Upper lobe of left lung (tissue), 6 donors: Measurements from ENCODE around the gene FIBCD1. TPM values are rescaled to one million over a fixed set of nuclear protein-coding genes. Genes with fewer than 3 reads are reported as not detected.

Source experiments
- ATAC-seq, 2 donors: fragments of 200-7000 bp; cut with Tn5 transposase; one replicate each; pipeline ENCODE4 v1.9.1; 2022; ENCODE audit warnings: mild to moderate bottlenecking in 2 of 2, moderate library complexity in 2 of 2; ENCODE audit not compliant: low FRiP score in 2 of 2
- DNase-seq, 2 donors: peaks; one replicate each; pipeline ENCODE4 v3.0.0-alpha.2; 2019 to 2020
- H3K27ac ChIP-seq, 4 donors: fragments of 200-600 bp; sonication (generic); one replicate each; pipeline ENCODE4 v1.5.1; 2016 to 2019
- H3K27me3 ChIP-seq, 4 donors: fragments of 200-600 bp; sonication (generic); one replicate each; pipeline ENCODE4 v1.5.1; 2017 to 2019
- H3K36me3 ChIP-seq, 4 donors: fragments of 200-600 bp; sonication (generic); one replicate each; pipeline ENCODE4 v1.5.1; 2016 to 2019
- H3K4me1 ChIP-seq, 4 donors: fragments of 200-600 bp; sonication (generic); one replicate each; pipeline ENCODE4 v1.5.1; 2018 to 2019
- H3K4me3 ChIP-seq, 4 donors: fragments of 200-600 bp; sonication (generic); one replicate each; pipeline ENCODE4 v1.5.1; 2017 to 2019; ENCODE audit warnings: mild to moderate bottlenecking in 2 of 4, moderate library complexity in 1 of 4
- H3K9me3 ChIP-seq, 4 donors: fragments of 200-600 bp; sonication (generic); one replicate each; pipeline ENCODE4 v1.5.1; 2018 to 2019
- CTCF ChIP-seq, 6 experiments: fragments of 450-650 bp in 4 of 6; fragments of 200-600 bp in 2 of 6; sonication (generic) in 2 of 6; IDR thresholded peaks; one replicate each; pipeline ENCODE4 v1.5.1; 2016 to 2019; ENCODE audit warnings: antibody characterized with exemption in 6 of 6
- EP300 ChIP-seq, 4 donors: sonication (generic); formaldehyde crosslinking; IDR thresholded peaks; one replicate each; pipeline ENCODE4 v1.5.1; 2017; ENCODE audit warnings: antibody characterized with exemption in 4 of 4, control low read depth in 2 of 4
- POLR2A ChIP-seq, 4 donors: fragments of 450-650 bp; IDR thresholded peaks; one replicate each; pipeline ENCODE4 v1.5.1; 2016 to 2017; ENCODE audit warnings: antibody characterized with exemption in 4 of 4, mild to moderate bottlenecking in 2 of 4
- POLR2AphosphoS5 ChIP-seq, 2 donors: sonication (generic); formaldehyde crosslinking; IDR thresholded peaks; one replicate each; pipeline ENCODE4 v1.5.1; 2017; ENCODE audit warnings: antibody characterized with exemption in 2 of 2
- WGBS, 2 donors: methylation state at CpG; one replicate each; pipeline ENCODE4 v1.1.5; 2017 to 2018; 5-methylcytosine and 5-hydroxymethylcytosine counted together
- total RNA-seq, 6 donors: library from RNA; depleted of rRNA in 4 of 6; stranded (reverse); fragments of >200 nt in 4 of 6; gene quantifications; one replicate each; pipeline versions ENCODE4 v1.1.0 to v1.2.1, GENCODE V29; 2016 to 2021
- donor health status: DM: no; HTN: no; CAD: no; lungs with moderate emphysema.
- donor health status: DM: no; HTN: yes; CAD: no; lungs with severe emphysema.

Gene FIBCD1
- total RNA-seq, 6 donors from 2014 or later, result 0.30 to 15.8 (median 4.1) TPM

GRCh38 chr9:130934702-130935647 lies 4.1 kb downstream of the FIBCD1 start:
- no peaks in the 10 kb centered on the region for H3K9me3 ChIP-seq
- TF ChIP-seq POLR2AphosphoS5 (IDR thresholded peaks at IDR 0.05), result peak in 1 of 2 donors; percentile 12
- TF ChIP-seq EP300 (IDR thresholded peaks at IDR 0.05), result no peak
- H3K27me3 ChIP-seq, result peaks cover 0 to 29% (median 18%) of the 10 kb centered on the region in 4 donors
- WGBS, 2 donors, result 58 to 68% methylated on average over 10 to 16 of the region's 16 CpGs
- peaks cover 21 to 45% (median 28%) of the 10 kb centered on the region in 4 donors for H3K4me1 ChIP-seq
- no peak overlapping the region for H3K4me3 ChIP-seq
- peak overlapping the region; percentile 23 to 71 (median 54) for H3K27ac ChIP-seq
- DNase-seq (no peak), ATAC-seq (no peak)
- H3K36me3 ChIP-seq, result no peaks in the 10 kb centered on the region

- whole genome bisulfite sequencing, 2 donors, result 64 to 77% methylated on average over 3 to 9 of the region's 11 CpGs
- Histone ChIP-seq H3K4me1 (peaks cover 13 to 38% (median 22%) of the 10 kb centered on the region in 4 donors), H3K9me3 (no peaks in the 10 kb centered on the region), H3K27ac (no peak overlapping the region), H3K27me3 (peaks cover 0 to 22% (median 13%) of the 10 kb centered on the region in 4 donors), H3K4me3 (no peak overlapping the region), H3K36me3 (no peaks in the 10 kb centered on the region)
- DNase-seq, result no peak
- ATAC-seq, result no peak
- TF ChIP-seq EP300 (IDR thresholded peaks at IDR 0.05) (no peak), POLR2A (IDR thresholded peaks at IDR 0.05) (no peak), CTCF (IDR thresholded peaks at IDR 0.05) (no peak), POLR2AphosphoS5 (IDR thresholded peaks at IDR 0.05) (no peak)
These were observed 4.8 kb downstream of the FIBCD1 start for GRCh38 chr9:130934246-130934645.

GRCh38 chr9:130933114-130934046 lies 5.7 kb downstream of the FIBCD1 start:
- Histone ChIP-seq H3K27ac (peak overlapping the region in 2 of 4 donors; percentile 27 to 48), H3K27me3 (peaks cover 0 to 15% (median 8%) of the 10 kb centered on the region in 4 donors), H3K4me1 (peaks cover 5 to 29% (median 15%) of the 10 kb centered on the region in 4 donors), H3K36me3 (no peaks in the 10 kb centered on the region), H3K9me3 (no peaks in the 10 kb centered on the region), H3K4me3 (no peak overlapping the region)
- TF ChIP-seq CTCF (IDR thresholded peaks at IDR 0.05) (no peak), POLR2A (IDR thresholded peaks at IDR 0.05) (no peak)
- 12 to 33% methylated on average over 9 to 22 of the region's 26 CpGs for WGBS, 2 donors
- ATAC-seq (no peak), DNase-seq (no peak)

- 42 to 43% methylated on average over 21 of the region's 21 CpGs for WGBS, 2 donors
- peaks cover 0 to 6% (median 2%) of the 10 kb centered on the region in 4 donors for H3K27me3 ChIP-seq
- peak in 1 of 2 donors; percentile 79 for DNase-seq
- H3K27ac ChIP-seq, result peak overlapping the region in 1 of 4 donors; percentile 48
- peak; percentile 16 to 18 for ATAC-seq
- H3K9me3 ChIP-seq, result no peaks in the 10 kb centered on the region
- no peak overlapping the region for H3K4me3 ChIP-seq
- no peaks in the 10 kb centered on the region for H3K36me3 ChIP-seq
- TF ChIP-seq POLR2A (IDR thresholded peaks at IDR 0.05) (no peak), POLR2AphosphoS5 (IDR thresholded peaks at IDR 0.05) (peak in 1 of 2 donors; percentile 59), CTCF (IDR thresholded peaks at IDR 0.05) (peak in 2 of 6 experiments; percentile 38 to 39), EP300 (IDR thresholded peaks at IDR 0.05) (no peak)
- H3K4me1 ChIP-seq, result peaks cover 0 to 20% (median 8%) of the 10 kb centered on the region in 4 donors
These were observed 6.6 kb downstream of the FIBCD1 start for GRCh38 chr9:130932255-130933079.
